Left colon (tissue), 2 donors: ENCODE measurements around the gene PSMC1. TPM values are rescaled to one million over a fixed set of nuclear protein-coding genes. Genes with fewer than 3 reads are reported as not detected.

ENCODE experiments used
- ATAC-seq: fragments of 200-7000 bp; cut with Tn5 transposase; one replicate; pipeline ENCODE4 v1.9.1; 2020; ENCODE audit warnings: mild to moderate bottlenecking, moderate library complexity
- DNase-seq, 2 donors: peaks; one replicate each; pipeline ENCODE4 v3.0.0-alpha.2; 2020
- intact Hi-C, 2 donors: fragments of 100-400 bp; cut with DNase I in 1 of 2; cut with micrococcal nuclease in 1 of 2; formaldehyde crosslinking; loops; one replicate each; pipeline versions ENCODE4 v1.11.2 to v1.14.0; 2022; cut with DNase I, micrococcal nuclease
- total RNA-seq, 2 donors: library from RNA; stranded (reverse); fragmentation: NEBNext Ultra II Directional; extraction: Animal tissue kit (Norgen Biotek cat#: 25700); gene quantifications; one replicate each; pipeline ENCODE4 v1.2.1, GENCODE V29; 2021
- donor health status: DM: no; HTN: no; CAD: no.
- donor health status: DM: yes; HTN: yes; CAD: no.

Gene PSMC1
- total RNA-seq, 2 donors from 2014 or later, result 65.6 to 72.1 TPM

DNA sequence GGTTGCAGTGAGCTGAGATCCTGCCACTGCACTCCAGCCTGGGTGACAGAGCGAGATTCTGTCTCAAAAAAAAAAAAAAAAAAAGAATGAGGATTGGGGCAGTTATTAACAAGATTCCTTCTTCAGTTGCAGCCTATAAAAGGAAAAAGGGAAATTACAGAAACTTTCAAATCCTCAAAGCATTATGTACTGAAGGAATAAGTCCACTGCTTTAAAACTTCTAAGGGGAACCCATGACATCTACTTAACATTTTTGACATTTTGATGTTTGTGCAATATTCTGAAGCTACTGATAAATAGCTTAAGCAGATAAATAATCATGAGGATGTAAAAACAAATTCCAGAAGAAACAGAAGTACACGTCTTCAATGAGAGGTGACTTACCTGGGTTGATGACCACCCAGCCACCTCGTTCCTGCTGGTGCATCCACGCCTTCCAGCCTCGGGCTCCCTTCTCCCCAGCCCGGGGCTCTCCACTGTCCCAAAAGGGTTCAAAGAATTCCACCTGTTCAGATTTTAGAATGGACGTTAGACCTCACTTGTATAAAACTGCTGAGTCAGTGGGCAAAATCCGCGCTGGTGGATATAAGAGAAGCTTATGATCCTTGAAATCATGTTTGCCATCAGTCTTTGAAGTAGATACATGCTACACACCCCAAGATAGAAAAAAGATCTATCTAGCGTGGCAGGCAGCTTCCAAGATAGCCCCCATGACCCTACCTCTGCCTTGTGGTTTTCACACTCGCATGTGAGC is 41.7 kb downstream of the PSMC1 start:
- no peak for DNase-seq
- no peak for ATAC-seq
- intact Hi-C loops, result no loop called here

DNA sequence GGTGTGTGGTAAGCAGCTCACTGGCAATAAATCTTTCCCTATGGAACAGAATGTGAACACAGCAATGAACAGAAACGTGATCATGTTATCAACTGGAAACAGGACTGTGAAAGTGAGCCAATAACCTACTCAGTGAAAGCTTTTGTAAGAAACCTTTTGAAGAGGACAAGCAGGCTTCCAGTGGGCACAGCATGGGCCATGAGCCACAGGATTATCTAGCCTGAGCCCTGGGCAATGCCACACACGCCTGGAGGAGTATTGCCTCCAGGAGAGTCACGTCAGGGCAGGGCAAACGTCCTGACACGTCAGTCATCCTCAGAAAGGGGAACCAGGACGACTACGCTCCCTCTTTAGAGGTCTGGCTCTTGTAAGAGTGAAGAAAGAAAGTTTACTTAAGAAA is 43.1 kb downstream of the PSMC1 start:
- DNase-seq (no peak), ATAC-seq (no peak)
- intact Hi-C loops, result no loop called here

- intact Hi-C loops, result loop anchor here in 1 of 2 donors (5.0 to 10.0 kb wide), 2 partner anchors 397 to 464 kb away; no protein-coding TSS in a partner anchor
- ATAC-seq, result no peak
- no peak for DNase-seq
Observed at GRCh38 chr14:90300611-90301047, 44.3 kb downstream of the PSMC1 start.

DNA sequence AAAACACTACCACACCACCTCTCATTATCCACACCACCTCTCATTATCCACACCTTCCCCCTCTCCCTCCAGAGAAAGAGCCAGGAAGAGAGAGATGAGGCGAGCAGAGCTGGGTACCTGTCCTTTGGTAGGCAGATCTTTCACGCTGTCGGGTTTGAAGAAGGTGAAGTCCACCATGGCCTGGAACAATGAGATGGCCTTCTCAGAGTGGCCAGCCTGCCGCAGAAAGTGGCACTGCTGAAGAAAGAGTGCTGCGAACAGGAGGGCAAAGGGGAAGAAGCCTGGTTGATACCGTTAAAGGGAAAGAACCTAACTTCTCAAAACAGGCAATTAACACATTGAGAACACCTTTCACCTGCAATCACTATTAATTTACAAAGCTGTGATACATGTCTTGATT is 44.8 kb downstream of the PSMC1 start:
- intact Hi-C loops, result loop anchor here in 1 of 2 donors (5.0 to 10.0 kb wide), 2 partner anchors 396 to 464 kb away; no protein-coding TSS in a partner anchor
- ATAC-seq (no peak), DNase-seq (no peak)

DNA sequence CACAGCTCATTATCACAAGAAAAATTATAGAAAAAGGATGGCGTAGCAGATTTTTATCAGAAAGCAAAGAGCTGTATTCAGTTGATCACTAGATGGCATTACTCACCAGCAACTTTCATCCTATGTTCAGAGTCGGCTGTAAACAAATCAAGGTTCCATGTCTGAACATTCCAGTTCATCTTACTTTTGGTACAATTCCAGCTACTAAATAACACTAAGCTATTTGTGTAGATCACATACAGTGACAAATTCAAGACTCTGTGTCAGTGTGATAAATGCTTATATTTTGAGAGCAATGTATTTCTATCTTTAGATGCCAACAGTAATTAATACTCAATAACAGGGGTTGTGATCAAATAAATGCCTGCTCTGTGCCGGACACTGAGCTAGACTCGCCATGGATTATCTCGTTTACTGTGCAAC is 45.3 kb downstream of the PSMC1 start:
- DNase-seq, result no peak
- intact Hi-C loops, result loop anchor here in 1 of 2 donors (5.0 to 10.0 kb wide), 2 partner anchors 396 to 463 kb away; no protein-coding TSS in a partner anchor
- ATAC-seq, result peak; percentile 69

GRCh38 chr14:90302529-90303303 is 46.4 kb downstream of the PSMC1 start:
- intact Hi-C loops, result loop anchor here in 1 of 2 donors (5.0 to 10.0 kb wide), 2 partner anchors 395 to 462 kb away; no protein-coding TSS in a partner anchor
- DNase-seq (no peak), ATAC-seq (no peak)

- no peak for DNase-seq
- ATAC-seq, result peak; percentile 89
- intact Hi-C loops, result loop anchor here in 1 of 2 donors (5.0 to 10.0 kb wide), 2 partner anchors 394 to 461 kb away; no protein-coding TSS in a partner anchor
Observed at GRCh38 chr14:90303473-90303872, 47.1 kb downstream of the PSMC1 start.

- intact Hi-C loops, result loop anchor here in 1 of 2 donors (5.0 to 10.0 kb wide), 2 partner anchors 393 to 460 kb away; no protein-coding TSS in a partner anchor
- DNase-seq (no peak), ATAC-seq (no peak)
Observed at GRCh38 chr14:90304502-90304901, 48.1 kb downstream of the PSMC1 start.

DNA sequence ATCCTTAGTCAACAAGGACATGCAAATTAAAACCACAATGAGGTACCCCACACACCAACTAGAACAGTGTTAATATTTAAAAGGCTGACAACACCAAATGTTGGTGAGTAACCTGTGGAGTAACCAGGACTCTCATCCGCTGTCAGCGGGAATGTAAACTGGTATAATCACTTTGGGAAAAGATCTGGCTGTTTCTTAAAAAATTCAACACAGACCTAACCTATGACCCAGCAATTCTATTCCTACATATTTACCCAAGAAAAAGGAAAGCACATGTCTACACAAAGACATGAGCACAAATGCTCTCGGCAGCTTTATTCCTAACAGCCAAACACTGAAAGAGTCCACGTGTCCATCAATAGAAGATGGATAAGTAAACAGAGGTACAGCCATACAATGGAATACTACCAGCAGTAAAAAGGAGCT is 48.8 kb downstream of the PSMC1 start:
- DNase-seq (no peak), ATAC-seq (no peak)
- intact Hi-C loops, result loop anchor here in 1 of 2 donors (10.0 kb wide), 1 partner anchor 460 kb away; no protein-coding TSS in a partner anchor

GRCh38 chr14:90308561-90308960 is 52.2 kb downstream of the PSMC1 start:
- intact Hi-C loops, result loop anchor here in 1 of 2 donors (10.0 kb wide), 1 partner anchor 456 kb away; no protein-coding TSS in a partner anchor

GRCh38 chr14:90317286-90317685 is 60.9 kb downstream of the PSMC1 start:
- intact Hi-C loops, result no loop called here
- ATAC-seq, result no peak

More at GRCh38 chr14:90308561-90308960, 52.2 kb downstream of the PSMC1 start:
- ATAC-seq, result no peak
- DNase-seq, result no peak

GRCh38 chr14:90318016-90318415 is 61.7 kb downstream of the PSMC1 start:
- intact Hi-C loops, result no loop called here
- no peak for DNase-seq
- peak; percentile 56 for ATAC-seq

More at GRCh38 chr14:90317286-90317685, 60.9 kb downstream of the PSMC1 start:
- no peak for DNase-seq

DNA sequence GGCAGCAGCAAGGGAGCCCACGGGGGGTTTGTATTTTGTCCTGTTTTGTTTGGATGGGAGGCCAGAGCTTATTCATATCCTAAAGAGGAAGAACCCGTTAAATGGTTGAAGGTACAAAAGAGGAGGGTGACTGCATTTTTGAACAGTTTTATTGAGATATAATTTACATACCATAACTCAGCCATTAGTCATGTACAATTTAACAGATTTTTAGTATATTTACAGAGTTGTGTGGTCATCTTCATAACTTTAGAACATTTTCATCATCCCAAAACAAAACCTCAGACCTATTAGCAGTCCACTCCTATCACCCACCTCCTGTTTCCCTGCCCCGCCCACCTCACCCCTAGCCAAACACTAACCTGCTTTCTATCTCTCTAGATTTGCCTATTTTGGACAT is 62.8 kb downstream of the PSMC1 start:
- intact Hi-C loops, result no loop called here
- ATAC-seq, result no peak
- no peak for DNase-seq

DNA sequence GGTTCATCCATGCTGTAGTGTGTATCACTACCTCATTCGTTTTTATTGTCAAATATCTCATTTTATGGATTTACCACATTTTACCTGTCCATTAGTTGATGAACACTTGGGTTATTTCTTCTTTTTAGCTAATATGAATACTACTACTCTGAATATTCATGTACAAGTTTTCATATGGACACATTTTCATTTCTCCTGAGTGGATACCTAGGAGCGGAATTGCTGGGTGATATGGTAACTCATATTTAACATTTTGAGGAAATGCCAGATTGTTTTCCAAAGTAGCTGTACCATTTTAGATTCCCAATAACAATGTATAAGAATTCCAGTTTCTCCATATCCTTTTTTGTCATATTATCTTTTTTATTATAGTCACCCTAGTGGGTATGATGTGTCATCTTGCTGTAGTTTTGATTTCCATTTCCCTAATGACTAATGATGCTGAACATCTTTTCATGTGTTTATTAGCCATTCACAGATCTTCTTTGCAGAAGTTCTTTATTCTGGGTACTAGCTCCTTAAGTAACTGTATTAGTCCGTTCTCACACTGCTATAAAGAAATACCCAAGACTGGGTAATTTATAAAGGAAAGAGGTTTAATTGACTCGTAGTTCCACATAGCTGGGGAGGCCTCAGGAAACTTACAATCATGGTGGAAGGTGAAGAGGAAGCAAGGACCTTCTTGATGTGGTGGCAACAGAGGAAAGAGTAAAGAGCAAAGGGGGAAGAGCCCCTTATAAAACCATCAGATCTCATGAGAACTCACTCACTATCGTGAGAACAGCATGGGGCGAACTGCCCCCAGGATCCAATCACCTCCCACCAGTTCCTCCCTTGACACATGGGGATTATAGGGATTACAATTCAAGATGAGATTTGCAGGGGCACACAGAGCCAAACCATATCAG is 63.5 kb downstream of the PSMC1 start:
- ATAC-seq, result no peak

GRCh38 chr14:90321891-90322290 is 65.5 kb downstream of the PSMC1 start:
- ATAC-seq (no peak), DNase-seq (no peak)
- intact Hi-C loops, result no loop called here

More for the DNA sequence above, 63.5 kb downstream of the PSMC1 start:
- intact Hi-C loops, result no loop called here
- DNase-seq, result no peak
